ENCODE results near the gene BTN2A1.
"Not testable (repeated sequence)": the region's sequence is repeated elsewhere in the genome, so short reads cannot be mapped to it uniquely, and the experiment has no call there.

BTN2A1 gene

DNA sequence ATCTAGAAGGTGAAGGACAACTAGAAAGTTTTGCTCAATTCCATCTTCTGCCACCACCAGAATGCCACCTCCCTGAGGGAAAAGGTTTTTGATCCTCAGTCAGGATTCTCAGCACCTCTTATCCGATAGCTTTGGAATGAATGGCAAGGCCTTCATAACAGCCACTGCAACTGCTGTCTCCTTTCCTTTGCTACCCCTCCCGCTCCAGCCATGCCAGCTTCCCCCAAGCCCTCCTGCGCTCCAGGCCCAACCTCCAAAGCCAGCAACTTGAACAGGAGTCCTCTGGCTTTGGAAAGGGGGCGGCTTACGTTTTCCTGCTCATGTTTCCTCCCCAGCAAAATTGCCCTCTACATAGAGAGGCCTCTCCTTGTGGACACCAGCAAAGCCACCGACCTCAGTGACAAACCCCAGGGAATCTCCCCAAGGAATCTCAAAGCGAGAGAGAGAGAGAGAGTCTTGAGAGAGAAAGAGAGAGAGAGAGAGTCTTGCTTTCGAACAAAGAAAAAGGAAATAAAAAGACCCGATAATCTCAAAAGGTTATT, 420 bp upstream of the BTN2A1 start:
- no peak overlapping the region for H2AFZ ChIP-seq (ENCODE audit: low read length)
- H3K9me2 ChIP-seq (ENCODE audit: low read depth, low read length) = no peaks in the 10 kb centered on the region
- H3K4me1 ChIP-seq (ENCODE audit: insufficient read depth, low read length, severe bottlenecking) = peaks cover 10% of the 10 kb centered on the region
- H3K27me3 ChIP-seq (ENCODE audit: insufficient read depth, low read length) = no peaks in the 10 kb centered on the region
- H3K4me2 ChIP-seq (ENCODE audit: low read length) = no peak overlapping the region
- H3K9me3 ChIP-seq (ENCODE audit: low read length) = no peaks in the 10 kb centered on the region
- H3F3A ChIP-seq (ENCODE audit: insufficient read depth, low read length) = no peaks in the 10 kb centered on the region
- H3K9ac ChIP-seq (ENCODE audit: low read length) = no peak overlapping the region
- H3K36me3 ChIP-seq (ENCODE audit: insufficient read depth, low read length) = no peaks in the 10 kb centered on the region
- no peaks in the 10 kb centered on the region for H3K79me2 ChIP-seq (ENCODE audit: insufficient read depth, low read length)
- no peak overlapping the region for H3K27ac ChIP-seq (ENCODE audit: low read depth, low read length, poor library complexity, severe bottlenecking)
- no peaks in the 10 kb centered on the region for H4K20me1 ChIP-seq (ENCODE audit: insufficient read depth, low read length)
- no peak overlapping the region for H3K4me3 ChIP-seq (ENCODE audit: low read depth, low read length, poor library complexity, severe bottlenecking)
- TF ChIP-seq, protein P1, sequence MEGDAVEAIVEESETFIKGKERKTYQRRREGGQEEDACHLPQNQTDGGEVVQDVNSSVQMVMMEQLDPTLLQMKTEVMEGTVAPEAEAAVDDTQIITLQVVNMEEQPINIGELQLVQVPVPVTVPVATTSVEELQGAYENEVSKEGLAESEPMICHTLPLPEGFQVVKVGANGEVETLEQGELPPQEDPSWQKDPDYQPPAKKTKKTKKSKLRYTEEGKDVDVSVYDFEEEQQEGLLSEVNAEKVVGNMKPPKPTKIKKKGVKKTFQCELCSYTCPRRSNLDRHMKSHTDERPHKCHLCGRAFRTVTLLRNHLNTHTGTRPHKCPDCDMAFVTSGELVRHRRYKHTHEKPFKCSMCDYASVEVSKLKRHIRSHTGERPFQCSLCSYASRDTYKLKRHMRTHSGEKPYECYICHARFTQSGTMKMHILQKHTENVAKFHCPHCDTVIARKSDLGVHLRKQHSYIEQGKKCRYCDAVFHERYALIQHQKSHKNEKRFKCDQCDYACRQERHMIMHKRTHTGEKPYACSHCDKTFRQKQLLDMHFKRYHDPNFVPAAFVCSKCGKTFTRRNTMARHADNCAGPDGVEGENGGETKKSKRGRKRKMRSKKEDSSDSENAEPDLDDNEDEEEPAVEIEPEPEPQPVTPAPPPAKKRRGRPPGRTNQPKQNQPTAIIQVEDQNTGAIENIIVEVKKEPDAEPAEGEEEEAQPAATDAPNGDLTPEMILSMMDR (IDR thresholded peaks at IDR 0.05; ENCODE audit: low read length) = no peak

DNA sequence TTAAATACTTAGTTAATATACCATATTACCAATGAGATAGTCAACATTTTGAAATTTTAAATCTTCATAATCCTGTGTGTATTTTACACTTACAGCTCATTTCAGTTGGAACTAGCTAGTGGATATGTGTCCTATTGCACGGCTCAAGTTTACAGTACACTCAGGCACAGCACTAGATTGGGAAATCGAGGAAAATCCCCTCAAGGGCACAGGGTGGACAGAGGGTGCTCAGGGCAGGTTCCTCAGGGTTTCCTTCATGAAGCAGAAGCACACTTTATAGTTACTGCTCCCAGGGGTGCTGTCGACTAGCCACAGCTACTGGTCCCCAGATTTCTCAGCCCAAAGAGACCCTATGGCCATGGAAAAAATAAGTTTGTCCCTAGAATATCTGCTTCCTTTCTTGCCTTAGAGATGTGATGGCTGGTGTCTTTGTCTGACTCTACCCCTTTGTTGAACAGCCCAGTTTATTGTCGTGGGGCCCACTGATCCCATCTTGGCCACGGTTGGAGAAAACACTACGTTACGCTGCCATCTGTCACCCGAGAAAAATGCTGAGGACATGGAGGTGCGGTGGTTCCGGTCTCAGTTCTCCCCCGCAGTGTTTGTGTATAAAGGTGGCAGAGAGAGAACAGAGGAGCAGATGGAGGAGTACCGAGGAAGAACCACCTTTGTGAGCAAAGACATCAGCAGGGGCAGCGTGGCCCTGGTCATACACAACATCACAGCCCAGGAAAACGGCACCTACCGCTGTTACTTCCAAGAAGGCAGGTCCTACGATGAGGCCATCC, 1.5 kb downstream of the BTN2A1 start:
- Histone ChIP-seq H3K4me1 (ENCODE audit: insufficient read depth, low read length, severe bottlenecking) (peaks cover 10% of the 10 kb centered on the region), H3K36me3 (ENCODE audit: insufficient read depth, low read length) (no peaks in the 10 kb centered on the region), H3K9me2 (ENCODE audit: low read depth, low read length) (no peaks in the 10 kb centered on the region), H3K4me3 (ENCODE audit: low read depth, low read length, poor library complexity, severe bottlenecking) (no peak overlapping the region), H3K4me2 (ENCODE audit: low read length) (no peak overlapping the region), H3K79me2 (ENCODE audit: insufficient read depth, low read length) (no peaks in the 10 kb centered on the region), H4K20me1 (ENCODE audit: insufficient read depth, low read length) (no peaks in the 10 kb centered on the region), H3K27ac (ENCODE audit: low read depth, low read length, poor library complexity, severe bottlenecking) (no peak overlapping the region), H3K27me3 (ENCODE audit: insufficient read depth, low read length) (no peaks in the 10 kb centered on the region), H3K9ac (ENCODE audit: low read length) (no peak overlapping the region), H2AFZ (ENCODE audit: low read length) (no peak overlapping the region), H3F3A (ENCODE audit: insufficient read depth, low read length) (no peaks in the 10 kb centered on the region), H3K9me3 (ENCODE audit: low read length) (no peaks in the 10 kb centered on the region)
- TF ChIP-seq, protein P1 (IDR thresholded peaks at IDR 0.05; ENCODE audit: low read length) = no peak
- TF ChIP-seq EZH2 (IDR thresholded peaks at IDR 0.05; ENCODE audit: borderline replicate concordance, low read length) = no peak

DNA sequence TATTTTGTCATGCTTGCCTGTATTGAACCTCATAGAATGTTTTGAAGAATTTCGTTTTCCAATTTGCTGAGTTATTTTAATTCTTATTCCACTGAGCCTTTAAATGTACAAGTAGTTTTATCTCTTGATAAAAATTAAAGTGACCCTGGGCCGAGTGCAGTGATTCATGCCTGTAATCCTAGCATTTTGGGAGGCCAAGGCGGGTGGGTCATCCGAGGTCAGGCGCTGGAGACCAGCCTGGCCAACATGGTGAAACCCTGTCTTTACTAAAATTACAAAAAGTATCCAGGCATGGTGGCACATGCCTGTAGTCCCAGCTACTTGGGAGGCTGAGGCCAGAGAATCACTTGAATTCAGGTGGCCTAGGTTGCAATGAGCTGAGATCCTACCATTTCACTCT, 3.6 kb downstream of the BTN2A1 start:
- not testable (repeated sequence) for H3K79me2 ChIP-seq (ENCODE audit: insufficient read depth, low read length); H3K27ac ChIP-seq (ENCODE audit: low read depth, low read length, poor library complexity, severe bottlenecking); H3K4me1 ChIP-seq (ENCODE audit: insufficient read depth, low read length, severe bottlenecking); H3K9me3 ChIP-seq (ENCODE audit: low read length); H3K4me3 ChIP-seq (ENCODE audit: low read depth, low read length, poor library complexity, severe bottlenecking); H3K9me2 ChIP-seq (ENCODE audit: low read depth, low read length); H4K20me1 ChIP-seq (ENCODE audit: insufficient read depth, low read length); H3K9ac ChIP-seq (ENCODE audit: low read length); H2AFZ ChIP-seq (ENCODE audit: low read length); H3K27me3 ChIP-seq (ENCODE audit: insufficient read depth, low read length); H3F3A ChIP-seq (ENCODE audit: insufficient read depth, low read length); H3K4me2 ChIP-seq (ENCODE audit: low read length); H3K36me3 ChIP-seq (ENCODE audit: insufficient read depth, low read length)

DNA sequence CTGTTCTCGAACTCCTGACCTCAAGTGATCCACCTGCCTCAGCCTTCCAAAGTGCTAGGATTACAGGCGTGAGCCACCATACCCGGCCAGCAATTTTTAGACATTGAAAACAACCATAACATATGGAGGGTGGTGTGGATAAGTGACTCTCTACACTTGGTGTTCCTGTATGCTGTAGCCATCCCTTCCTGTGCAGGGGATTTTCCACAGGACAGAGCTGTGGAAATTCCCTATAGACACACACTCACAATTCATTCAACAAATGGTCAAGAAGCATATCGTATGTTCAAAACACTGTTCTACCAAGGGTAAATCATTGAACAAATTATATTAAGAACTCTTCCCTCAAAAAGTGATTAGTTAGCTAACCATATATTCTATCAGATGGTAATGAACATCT, 6.3 kb downstream of the BTN2A1 start:
- Histone ChIP-seq H2AFZ (ENCODE audit: low read length) (no peak overlapping the region), H3K27me3 (ENCODE audit: insufficient read depth, low read length) (no peaks in the 10 kb centered on the region)

More for the DNA sequence above, 6.3 kb downstream of the BTN2A1 start:
- H3K4me3 ChIP-seq (ENCODE audit: low read depth, low read length, poor library complexity, severe bottlenecking) = no peak overlapping the region
- no peak overlapping the region for H3K9ac ChIP-seq (ENCODE audit: low read length)
- H4K20me1 ChIP-seq (ENCODE audit: insufficient read depth, low read length) = no peaks in the 10 kb centered on the region
- H3K4me1 ChIP-seq (ENCODE audit: insufficient read depth, low read length, severe bottlenecking) = no peaks in the 10 kb centered on the region
- no peaks in the 10 kb centered on the region for H3K79me2 ChIP-seq (ENCODE audit: insufficient read depth, low read length)
- H3K4me2 ChIP-seq (ENCODE audit: low read length) = no peak overlapping the region
- no peaks in the 10 kb centered on the region for H3K9me3 ChIP-seq (ENCODE audit: low read length)
- no peaks in the 10 kb centered on the region for H3K36me3 ChIP-seq (ENCODE audit: insufficient read depth, low read length)
- H3K9me2 ChIP-seq (ENCODE audit: low read depth, low read length) = no peaks in the 10 kb centered on the region
- TF ChIP-seq EZH2 (IDR thresholded peaks at IDR 0.05; ENCODE audit: borderline replicate concordance, low read length) = no peak
- TF ChIP-seq, protein P1 (IDR thresholded peaks at IDR 0.05; ENCODE audit: low read length) = no peak
- no peaks in the 10 kb centered on the region for H3F3A ChIP-seq (ENCODE audit: insufficient read depth, low read length)
- no peak overlapping the region for H3K27ac ChIP-seq (ENCODE audit: low read depth, low read length, poor library complexity, severe bottlenecking)

All from OCI-LY1 (cell line).